ENCODE data around the gene SPECC1L. TPM values are rescaled to one million over a fixed set of nuclear protein-coding genes. Genes with fewer than 3 reads are reported as not detected.

The SPECC1L gene
- total RNA-seq, 2 donors from 2014 or later: 61.9 to 69.1 TPM

GRCh38 chr22:24225951-24226350, 44.7 kb upstream of the SPECC1L start:
- no peaks in the 10 kb centered on the region for H3K36me3 Mint-ChIP-seq (ENCODE audit: low read depth)
- no peak for TF ChIP-seq CTCF (conservative IDR thresholded peaks at IDR 0.05)
- no peak overlapping the region for H3K27ac ChIP-seq (ENCODE audit: low read depth, low read length)
- H3K36me3 ChIP-seq (ENCODE audit: control insufficient read depth, insufficient read depth, low read length): no peaks in the 10 kb centered on the region
- no peak for DNase-seq
- H3K4me3 ChIP-seq (ENCODE audit: low read length): no peak overlapping the region
- no peaks in the 10 kb centered on the region for H3K9me3 ChIP-seq (ENCODE audit: control insufficient read depth, low read length)
- no peaks in the 10 kb centered on the region for H3K27me3 ChIP-seq (ENCODE audit: control insufficient read depth, insufficient read depth, low read length, poor library complexity, severe bottlenecking)
- peaks cover 3% of the 10 kb centered on the region for H3K4me1 Mint-ChIP-seq
- no peaks in the 10 kb centered on the region for H3K4me1 ChIP-seq (ENCODE audit: control insufficient read depth, insufficient read depth, low read length)
- no peaks in the 10 kb centered on the region for H3K27me3 Mint-ChIP-seq (ENCODE audit: insufficient read depth)
- no peak overlapping the region for H3K27ac Mint-ChIP-seq
- H3K4me3 Mint-ChIP-seq: no peak overlapping the region
- H3K9me3 Mint-ChIP-seq: peaks cover 9% of the 10 kb centered on the region
- 75 to 95% methylated on average over 2 to 14 of the region's 14 CpGs for WGBS, 2 experiments (ENCODE audit: insufficient coverage in 1 of 2, insufficient read length in 1 of 2)
- H3K9ac ChIP-seq (ENCODE audit: extremely low read depth, low read length, poor library complexity, severe bottlenecking): no peak overlapping the region

- Mint-ChIP-seq H3K9me3 (peaks cover 6% of the 10 kb centered on the region), H3K27ac (no peak overlapping the region), H3K4me3 (no peak overlapping the region), H3K4me1 (peaks cover 3% of the 10 kb centered on the region), H3K27me3 (ENCODE audit: insufficient read depth) (no peaks in the 10 kb centered on the region), H3K36me3 (ENCODE audit: low read depth) (no peaks in the 10 kb centered on the region)
- 66 to 72% methylated on average over 7 to 18 of the region's 18 CpGs for WGBS, 2 experiments (ENCODE audit: insufficient coverage in 1 of 2, insufficient read length in 1 of 2)
- H3K4me1 ChIP-seq (ENCODE audit: control insufficient read depth, insufficient read depth, low read length): no peaks in the 10 kb centered on the region
- TF ChIP-seq CTCF (conservative IDR thresholded peaks at IDR 0.05): peak; percentile 87
- H3K4me3 ChIP-seq (ENCODE audit: low read length): no peak overlapping the region
- no peaks in the 10 kb centered on the region for H3K9me3 ChIP-seq (ENCODE audit: control insufficient read depth, low read length)
- DNase-seq: peak; percentile 96
- no peak overlapping the region for H3K27ac ChIP-seq (ENCODE audit: low read depth, low read length)
- no peak overlapping the region for H3K9ac ChIP-seq (ENCODE audit: extremely low read depth, low read length, poor library complexity, severe bottlenecking)
- no peaks in the 10 kb centered on the region for H3K27me3 ChIP-seq (ENCODE audit: control insufficient read depth, insufficient read depth, low read length, poor library complexity, severe bottlenecking)
- no peaks in the 10 kb centered on the region for H3K36me3 ChIP-seq (ENCODE audit: control insufficient read depth, insufficient read depth, low read length)
These were observed 39.5 kb upstream of the SPECC1L start for GRCh38 chr22:24230911-24231656.

GRCh38 chr22:24231706-24232105, 38.9 kb upstream of the SPECC1L start:
- no peak overlapping the region for H3K4me3 ChIP-seq (ENCODE audit: low read length)
- H3K27me3 Mint-ChIP-seq (ENCODE audit: insufficient read depth): no peaks in the 10 kb centered on the region
- no peaks in the 10 kb centered on the region for H3K9me3 ChIP-seq (ENCODE audit: control insufficient read depth, low read length)
- no peak overlapping the region for H3K9ac ChIP-seq (ENCODE audit: extremely low read depth, low read length, poor library complexity, severe bottlenecking)
- no peak for DNase-seq
- WGBS, 2 experiments (ENCODE audit: insufficient coverage in 1 of 2, insufficient read length in 1 of 2): 92 to 95% methylated on average over 4 to 9 of the region's 9 CpGs
- no peaks in the 10 kb centered on the region for H3K4me1 ChIP-seq (ENCODE audit: control insufficient read depth, insufficient read depth, low read length)
- H3K27me3 ChIP-seq (ENCODE audit: control insufficient read depth, insufficient read depth, low read length, poor library complexity, severe bottlenecking): no peaks in the 10 kb centered on the region
- no peak overlapping the region for H3K27ac ChIP-seq (ENCODE audit: low read depth, low read length)
- H3K4me3 Mint-ChIP-seq: no peak overlapping the region
- no peak overlapping the region for H3K27ac Mint-ChIP-seq
- H3K36me3 Mint-ChIP-seq (ENCODE audit: low read depth): no peaks in the 10 kb centered on the region
- H3K9me3 Mint-ChIP-seq: peaks cover 6% of the 10 kb centered on the region
- H3K4me1 Mint-ChIP-seq: peaks cover 3% of the 10 kb centered on the region
- TF ChIP-seq CTCF (conservative IDR thresholded peaks at IDR 0.05): no peak
- no peaks in the 10 kb centered on the region for H3K36me3 ChIP-seq (ENCODE audit: control insufficient read depth, insufficient read depth, low read length)
